IPS DF 19.7 (cell line): Measurements from ENCODE around the gene LIPC.

Source experiments
- DNase-seq: peaks from one replicate; pipeline ENCODE4 v3.0.0-alpha.2; 2013; ENCODE audit warnings: low read depth, low spot score

The LIPC gene

DNA sequence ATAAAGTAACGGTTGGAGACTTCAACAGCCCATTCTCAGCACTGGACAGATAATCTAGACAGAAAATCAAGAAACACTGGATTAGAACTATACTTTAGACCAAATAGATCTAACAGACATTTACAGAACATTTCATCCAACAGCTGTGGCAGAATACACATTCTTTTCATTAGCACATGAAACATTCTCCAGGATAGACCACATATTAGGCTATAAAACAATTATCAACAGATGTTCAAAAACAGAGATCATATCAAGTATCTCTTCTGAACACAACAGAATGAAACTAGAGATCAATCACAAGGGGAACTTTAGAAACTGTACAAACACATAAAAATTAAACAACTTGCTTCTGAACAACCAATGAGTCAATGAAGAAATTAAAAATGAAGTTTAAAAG is 184.4 kb downstream of the LIPC start:
- DNase-seq: no peak
